Stimulated activated CD8-positive, alpha-beta memory T cell treated with anti-CD3 and anti-CD28 coated beads, Interleukin-15, amount 100 ng/mL, for 24 hours (primary cell): ENCODE results near the gene CCDC54.

ENCODE experiments used
- DNase-seq: peaks from one replicate; pipeline ENCODE4 v3.0.0-alpha.2; 2020; ENCODE audit warnings: low read depth

Gene CCDC54

DNA sequence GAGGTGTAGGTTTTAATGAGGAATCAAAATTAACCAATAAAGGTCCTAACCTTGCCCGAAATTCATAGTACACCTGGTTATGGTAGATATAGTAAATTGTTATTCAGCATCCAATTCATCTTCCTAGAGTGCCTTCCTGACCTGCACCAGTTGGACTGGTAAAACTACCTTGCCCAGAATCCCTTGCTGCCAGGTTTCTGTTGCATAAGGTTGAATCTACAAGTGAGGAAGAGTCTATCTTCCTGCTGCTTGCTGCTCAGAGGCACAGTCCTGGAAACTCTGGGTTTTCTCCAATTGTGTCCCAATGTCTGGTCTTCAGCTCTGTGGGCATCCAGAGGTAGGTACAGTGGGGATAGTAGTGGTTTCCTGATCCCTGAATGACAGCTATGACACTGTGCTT, 17.3 kb downstream of the CCDC54 start:
- DNase-seq = no peak

DNA sequence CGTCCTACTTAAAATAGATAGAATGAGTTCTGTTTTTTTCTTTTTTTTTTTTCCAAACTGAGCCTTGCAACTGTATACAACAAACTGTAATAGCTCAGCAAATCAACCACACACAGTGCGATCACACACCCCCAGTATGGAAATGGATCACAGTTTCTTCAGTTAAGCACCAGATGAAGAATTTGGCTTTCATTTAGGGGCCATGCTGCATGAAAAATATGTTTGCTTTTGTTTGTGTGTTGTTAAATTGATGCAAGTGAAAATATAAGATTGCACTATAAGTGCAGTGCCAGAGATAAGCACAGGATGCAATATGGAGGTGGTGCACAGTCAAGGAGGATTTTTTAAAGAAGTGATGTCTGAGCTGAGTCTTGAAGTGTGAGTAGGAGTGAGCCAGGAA, 17.8 kb downstream of the CCDC54 start:
- no peak for DNase-seq

DNA sequence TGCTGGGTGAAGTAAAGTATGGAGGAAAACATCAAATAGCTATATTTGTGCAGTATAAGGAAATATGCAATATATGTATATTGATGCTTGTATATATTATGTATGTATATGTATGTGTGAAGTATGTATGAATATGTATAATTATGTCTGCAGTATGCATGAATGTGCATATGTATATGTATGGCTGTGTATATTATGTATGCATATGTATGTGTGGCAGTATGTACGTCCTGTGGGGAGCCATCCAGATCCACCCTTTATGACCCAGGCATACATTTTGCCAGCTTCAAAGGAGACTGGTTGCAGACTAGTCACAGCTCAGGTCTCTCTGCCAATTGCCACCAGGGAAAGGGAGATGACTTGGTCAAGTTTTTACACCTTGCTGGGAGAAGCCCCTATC, 24.1 kb downstream of the CCDC54 start:
- DNase-seq = no peak

DNA sequence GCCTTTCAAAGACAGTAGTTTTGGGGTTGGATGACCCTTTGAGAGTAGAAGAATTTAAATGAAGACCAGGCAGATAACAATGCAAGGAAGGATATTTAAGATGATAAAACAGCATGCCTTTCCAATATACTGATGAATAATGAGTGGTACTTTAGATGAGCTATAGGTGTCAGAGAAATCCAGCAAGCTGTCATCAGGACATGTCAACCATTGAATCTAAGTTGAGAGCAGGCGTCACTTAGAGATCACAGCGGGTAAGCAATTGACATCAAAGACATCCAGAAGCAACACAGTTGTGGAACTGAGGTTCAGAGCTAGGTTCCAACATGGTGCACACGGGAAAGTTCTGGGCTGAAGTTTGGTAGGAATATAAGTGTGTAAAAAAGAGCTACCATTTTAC, 25.0 kb downstream of the CCDC54 start:
- no peak for DNase-seq

DNA sequence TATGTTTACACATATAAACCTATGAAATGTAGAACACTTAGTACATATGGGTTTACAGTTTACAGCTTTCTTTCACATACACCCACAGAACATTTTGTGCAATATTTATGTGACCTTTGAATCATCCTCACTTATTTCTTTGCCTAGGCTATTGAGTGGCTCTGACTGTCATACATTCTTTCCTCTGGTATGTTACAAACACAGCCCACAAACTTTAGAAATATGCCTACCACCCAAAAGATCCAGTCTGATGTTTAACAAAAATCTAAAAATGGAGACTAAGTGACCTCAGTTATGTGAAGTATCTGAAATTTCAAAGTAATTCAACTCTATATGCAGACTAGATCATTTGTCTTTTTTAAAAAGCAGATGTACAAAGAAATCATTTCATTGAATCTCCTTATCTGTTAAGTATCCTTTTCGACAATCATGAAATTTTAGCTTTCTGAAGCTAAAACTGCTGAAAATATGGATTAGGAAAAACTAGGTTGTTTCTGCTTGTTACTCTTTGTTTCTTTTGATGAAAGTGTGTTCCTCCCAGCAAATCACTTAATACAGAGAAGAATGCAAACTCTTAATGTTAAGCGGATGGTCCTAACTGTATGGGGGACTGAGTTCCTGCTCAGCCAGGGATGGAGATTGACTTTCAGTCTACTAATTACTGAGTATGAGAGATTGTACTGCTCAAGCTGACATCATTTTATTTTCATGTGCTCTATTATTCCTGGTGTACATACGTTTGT, 27.7 kb downstream of the CCDC54 start:
- no peak for DNase-seq

DNA sequence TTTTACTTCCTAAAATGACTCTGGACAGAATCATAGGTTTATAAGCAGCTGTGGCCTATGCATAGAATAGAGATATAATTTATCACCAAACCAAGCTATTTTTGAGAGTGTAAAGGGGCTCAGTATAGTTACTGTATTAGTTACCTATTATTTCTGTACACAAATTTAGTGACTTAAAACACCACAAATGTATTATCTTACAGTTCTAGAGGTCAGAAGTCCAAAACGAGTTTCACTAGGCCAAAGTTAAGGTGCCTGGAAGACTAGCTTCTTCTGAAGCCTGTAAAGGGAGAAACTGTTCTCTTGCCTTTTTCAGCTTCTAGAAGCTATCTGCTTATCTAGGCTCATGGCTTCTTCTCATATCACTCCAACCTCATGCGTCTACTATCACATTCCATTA, 30.1 kb downstream of the CCDC54 start:
- DNase-seq = no peak

DNA sequence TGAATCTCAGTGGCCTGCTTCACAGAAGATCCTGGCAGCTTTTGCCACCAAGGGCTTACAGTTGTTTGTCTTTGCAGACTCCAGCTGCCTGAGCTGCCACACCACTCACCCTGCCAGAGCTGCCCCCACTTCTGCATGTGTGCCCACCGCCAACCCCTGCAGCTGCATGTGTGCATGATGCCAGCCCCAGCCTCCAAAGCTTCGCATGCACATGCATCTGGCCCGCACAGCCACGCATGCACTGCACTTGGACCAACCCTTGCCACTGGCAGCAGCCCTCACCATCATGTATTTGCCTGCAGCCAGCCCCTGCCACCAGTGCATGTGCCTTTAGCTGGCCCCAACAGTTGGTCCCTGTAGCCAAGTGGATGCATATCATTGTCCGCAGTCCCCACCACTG, 31.3 kb downstream of the CCDC54 start:
- DNase-seq = no peak

DNA sequence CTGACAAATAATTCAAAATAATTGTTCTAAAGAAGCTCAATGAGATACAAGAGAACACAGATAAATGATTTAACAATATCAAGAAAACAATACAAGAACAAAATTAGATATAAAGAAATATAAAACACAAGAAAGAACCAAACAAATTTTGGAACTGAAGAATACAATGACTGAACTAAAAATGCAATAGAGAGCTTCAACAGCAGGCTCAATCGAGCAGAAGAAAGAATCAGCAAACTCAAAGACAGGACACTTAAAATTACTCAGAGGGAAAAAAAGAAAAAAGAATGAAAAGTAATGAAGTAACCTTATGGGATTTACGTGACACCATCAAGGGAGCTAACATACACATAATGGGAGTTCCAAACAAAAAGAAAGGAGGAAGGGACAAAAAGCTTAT, 32.1 kb downstream of the CCDC54 start:
- no peak for DNase-seq

DNA sequence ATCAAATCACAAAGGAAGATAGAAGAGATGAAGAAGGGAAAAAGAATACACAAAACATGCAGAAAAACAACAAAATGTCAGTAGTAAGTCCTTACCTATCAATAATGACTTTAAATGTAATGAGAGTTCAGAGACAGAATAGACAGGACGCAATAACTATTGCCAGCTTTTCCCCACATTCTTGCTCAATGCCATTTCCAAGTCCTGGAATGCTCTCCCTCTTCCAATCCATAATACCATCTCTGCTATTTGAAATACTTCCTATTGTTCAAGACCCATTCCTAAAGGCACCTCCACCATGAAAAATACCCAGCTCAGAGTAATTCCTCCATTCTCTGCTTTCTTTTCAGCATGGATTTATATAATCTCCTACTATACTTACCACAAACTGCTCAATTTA, 33.4 kb downstream of the CCDC54 start:
- DNase-seq = no peak

DNA sequence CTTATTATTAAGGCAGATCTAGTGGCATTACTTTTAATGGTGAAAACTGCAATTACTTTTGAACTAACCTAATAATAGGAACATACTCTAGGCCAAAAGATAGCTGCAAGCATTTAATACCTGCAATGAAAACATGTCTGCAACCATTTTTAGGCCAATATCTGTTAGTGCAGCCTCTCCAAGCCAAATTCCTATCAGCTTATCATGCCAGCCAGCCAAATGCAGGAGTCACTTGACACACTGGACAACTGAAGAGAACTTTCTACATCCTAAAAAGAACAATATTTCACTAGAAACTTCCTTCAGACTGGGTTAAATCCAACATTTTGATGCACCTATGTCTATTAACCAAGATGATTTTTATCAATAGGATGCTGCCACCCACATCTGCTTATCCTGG, 33.8 kb downstream of the CCDC54 start:
- no peak for DNase-seq

DNA sequence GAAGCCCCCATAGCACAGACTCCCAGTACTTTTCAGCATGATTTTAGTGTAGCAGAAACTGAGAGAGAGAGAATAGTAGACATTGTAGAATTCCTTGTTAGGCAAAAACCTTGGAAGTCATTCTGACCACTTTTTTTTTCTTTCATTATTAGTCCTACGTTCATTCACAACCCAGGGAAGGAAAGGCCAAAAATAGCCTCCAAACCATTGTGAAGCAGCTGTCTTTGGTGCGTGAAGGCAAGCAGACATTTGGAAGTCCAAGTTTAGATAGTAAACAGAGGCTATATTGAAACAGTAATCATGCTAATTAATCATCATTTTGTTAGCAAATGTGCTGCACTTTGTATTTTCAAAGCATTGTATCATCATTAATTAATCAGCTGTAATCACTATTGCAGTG, 34.5 kb downstream of the CCDC54 start:
- DNase-seq = no peak

DNA sequence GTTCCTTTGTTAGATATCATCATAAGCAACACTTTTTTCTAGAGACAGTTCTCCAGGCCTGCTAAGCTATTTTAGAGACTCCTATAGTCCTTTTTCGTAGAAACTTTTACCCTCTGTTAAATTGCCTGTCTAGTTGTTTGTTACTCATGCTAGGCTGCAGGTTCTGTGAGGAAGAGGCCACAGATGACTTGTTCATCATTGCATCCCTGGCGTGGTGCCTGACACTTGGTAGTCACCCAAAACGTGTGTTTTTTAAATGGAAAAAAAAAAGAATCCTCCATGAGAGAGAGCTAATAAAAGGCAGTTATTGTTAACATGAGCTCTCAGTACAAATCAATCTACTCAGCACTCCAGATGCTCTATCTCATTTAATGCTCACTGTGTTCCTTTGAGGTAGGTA, 35.1 kb downstream of the CCDC54 start:
- DNase-seq = no peak

DNA sequence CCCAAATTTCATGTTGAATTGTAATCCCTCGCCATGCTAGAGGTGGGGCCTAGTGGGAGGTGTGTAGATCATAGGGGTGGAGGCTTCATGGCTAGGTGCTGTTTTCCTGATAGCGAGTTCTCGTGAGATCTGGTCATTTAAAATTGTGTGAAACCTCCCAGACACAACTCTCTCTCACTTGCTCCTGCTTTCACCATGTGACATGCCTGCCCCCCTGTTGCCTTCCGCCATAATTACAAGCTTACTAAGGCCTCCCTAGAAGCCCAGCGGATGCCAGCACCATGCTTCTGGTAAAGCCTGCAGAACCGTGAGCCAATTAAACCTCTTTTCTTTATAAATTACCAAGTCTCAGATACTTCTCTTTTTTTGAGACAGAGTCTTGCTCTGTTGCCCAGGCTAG, 36.0 kb downstream of the CCDC54 start:
- no peak for DNase-seq

DNA sequence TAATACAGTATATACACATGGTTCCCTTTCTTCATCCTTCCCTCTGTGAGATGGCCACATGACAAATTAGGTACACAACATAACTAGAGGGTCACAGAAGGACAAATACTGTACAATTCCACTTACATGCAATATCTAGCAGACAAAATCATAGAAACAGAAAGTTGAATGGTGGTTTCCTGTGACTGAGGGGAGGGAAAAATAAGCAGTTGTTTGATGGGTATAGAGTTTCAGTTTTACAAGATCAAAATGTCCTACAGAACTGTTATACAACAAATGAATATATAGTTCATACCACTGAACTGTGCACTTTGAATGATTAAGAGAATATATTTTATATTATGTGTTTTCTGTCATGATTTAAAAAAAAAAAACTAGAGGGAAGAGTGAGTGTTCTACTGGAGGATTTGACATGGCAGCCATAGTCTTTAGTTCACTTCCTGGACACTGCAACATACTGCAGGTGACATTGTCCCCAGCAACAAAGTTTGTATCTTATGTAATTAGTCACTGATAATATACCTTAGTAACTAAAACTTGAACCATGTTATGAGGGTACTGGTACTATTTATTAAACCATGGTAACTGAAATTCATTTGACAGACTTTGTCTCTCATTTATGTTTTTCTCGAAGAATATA, 37.2 kb downstream of the CCDC54 start:
- no peak for DNase-seq

DNA sequence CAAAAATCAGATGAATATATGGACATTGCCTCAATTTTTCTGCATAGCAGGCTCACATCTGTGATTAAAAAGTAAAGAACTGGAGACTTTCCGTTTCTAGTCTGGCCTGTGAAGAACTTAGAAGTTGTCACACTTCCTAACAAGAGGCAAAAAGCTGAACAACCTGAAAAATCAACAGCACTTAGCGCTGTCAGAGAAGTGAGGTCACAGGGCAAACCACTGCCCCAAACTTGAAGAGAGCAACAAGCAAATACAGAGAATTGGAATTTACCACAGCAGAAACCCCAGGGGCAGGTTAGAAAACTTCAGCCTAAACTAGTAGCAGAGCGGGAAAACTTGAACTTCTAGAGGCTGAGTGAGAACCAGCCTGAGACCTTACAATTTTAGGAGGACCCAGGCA, 38.9 kb downstream of the CCDC54 start:
- no peak for DNase-seq

DNA sequence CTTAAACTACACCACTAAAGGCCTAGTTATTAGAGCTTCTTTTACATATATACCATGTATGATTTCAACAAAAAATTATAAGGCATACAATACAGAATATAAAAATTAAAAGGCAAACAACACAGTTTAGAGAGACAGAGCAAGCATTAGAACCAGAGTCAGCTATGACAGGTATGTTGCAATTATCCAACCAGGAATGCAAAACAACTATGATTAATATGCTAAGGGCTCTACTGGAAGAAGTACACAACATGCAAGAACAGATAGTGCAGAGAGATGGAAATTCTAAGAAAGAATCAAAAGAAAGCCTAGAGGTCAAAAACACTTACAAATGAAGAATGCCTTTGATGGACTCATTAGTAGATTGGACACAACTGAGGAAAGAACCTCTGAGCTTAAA, 39.6 kb downstream of the CCDC54 start:
- DNase-seq = no peak

DNA sequence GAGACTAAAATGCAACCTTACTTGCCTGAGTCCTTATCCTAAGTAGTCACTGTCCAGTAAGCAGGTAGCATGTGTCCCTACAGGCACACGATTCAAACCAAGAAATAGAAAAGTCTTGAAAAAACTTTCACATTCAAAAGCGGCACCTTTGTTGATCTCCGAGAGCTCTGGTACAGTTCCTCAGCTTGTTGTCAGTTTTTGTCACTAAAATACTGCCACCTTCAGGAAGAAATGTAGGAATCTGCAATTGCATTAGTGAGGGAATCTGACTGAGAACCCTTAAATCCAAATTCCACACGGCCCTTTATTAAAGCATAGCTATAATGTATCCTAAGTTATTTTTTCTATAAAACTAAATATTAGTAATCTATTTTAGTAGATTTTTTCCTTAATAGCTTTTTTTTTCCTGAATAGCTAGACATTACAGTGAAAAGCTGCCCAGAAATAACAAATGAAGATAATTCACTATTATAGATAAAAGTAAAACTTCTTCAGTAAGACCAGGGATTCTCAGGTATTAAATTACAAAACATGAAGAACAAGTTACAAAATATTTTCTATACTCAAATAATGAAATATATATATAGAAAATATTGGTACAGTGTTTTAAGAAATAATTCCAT, 44.0 kb downstream of the CCDC54 start:
- DNase-seq = no peak

DNA sequence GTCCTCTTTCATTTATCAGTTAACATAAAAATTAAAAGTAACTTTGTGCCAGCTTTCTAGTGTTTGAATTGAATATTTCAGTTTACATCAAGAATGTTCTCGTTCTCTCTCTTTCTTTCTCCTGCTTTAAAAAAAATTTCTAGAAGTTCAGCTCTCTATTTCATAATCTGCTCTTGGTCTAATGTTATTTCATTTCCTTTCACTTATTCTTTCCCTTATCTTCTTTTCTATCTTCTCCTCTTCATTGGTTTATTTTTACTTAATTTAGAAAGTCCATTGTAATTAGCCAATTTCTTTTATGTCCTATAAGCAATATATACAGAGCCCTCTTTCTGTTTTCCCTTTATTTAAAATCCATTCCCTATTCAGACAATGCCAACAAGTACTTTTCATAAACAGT, 44.6 kb downstream of the CCDC54 start:
- DNase-seq = no peak

DNA sequence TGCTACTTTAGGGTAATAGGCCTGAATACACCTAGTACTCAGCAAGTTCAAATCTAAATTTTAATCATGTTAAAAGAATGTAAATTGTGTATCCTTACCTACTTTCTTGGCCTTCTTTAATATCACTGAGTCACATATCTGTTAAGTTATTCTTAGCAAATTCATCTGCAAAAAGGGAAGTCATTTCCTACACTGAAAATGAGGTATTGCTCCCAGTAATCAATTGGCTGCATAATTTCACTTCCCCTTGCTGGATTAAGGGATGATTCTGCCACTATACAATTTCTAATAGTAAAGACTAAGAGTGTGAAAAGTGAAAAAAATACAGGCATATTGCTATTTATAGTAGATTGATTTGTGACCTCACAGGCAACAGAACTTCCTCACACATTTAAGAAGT, 47.8 kb downstream of the CCDC54 start:
- DNase-seq = no peak

DNA sequence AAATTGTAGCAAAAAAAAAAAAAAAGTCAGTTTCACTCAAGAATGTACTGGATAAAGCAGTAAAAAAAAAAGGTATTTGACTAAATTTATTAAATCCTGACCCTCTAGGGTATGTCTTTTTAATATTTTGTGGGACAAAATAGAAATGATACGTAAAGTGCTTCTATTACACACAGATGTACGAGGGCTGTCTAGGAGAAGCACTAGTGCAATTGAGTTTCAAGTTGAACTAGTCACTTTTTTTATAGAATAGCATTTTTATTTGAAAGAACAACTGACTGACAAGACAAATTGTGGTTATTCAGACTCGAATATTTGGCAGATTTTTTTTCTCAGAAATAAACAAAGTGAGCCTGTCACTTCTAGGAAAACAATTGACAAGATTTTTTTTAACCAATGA, 49.0 kb downstream of the CCDC54 start:
- DNase-seq = no peak
